ENCODE measurements around the gene METTL2B.
"Not testable (repeated sequence)": the region's sequence is repeated elsewhere in the genome, so short reads cannot be mapped to it uniquely, and the experiment has no call there.

DNA sequence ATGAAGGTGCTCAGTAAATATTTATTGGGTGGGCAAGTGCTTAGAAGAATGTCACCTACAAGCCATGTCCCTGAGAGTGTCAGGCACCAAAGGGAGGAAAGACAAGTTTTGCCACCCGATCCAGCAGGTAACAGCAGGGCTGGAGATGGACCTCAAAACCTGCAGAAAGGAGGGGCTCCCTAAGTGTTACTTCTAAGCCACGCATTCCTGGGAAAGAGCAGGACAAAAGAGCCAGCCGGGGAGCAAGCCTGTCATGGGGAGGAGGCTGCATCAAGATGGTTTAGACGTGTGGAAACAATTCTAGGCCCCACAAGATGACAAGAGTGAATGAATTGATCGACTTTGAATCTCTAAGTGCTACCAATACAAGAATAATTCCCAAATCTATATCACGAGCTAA is 38.7 kb downstream of the METTL2B start:
- TF ChIP-seq, protein P1, sequence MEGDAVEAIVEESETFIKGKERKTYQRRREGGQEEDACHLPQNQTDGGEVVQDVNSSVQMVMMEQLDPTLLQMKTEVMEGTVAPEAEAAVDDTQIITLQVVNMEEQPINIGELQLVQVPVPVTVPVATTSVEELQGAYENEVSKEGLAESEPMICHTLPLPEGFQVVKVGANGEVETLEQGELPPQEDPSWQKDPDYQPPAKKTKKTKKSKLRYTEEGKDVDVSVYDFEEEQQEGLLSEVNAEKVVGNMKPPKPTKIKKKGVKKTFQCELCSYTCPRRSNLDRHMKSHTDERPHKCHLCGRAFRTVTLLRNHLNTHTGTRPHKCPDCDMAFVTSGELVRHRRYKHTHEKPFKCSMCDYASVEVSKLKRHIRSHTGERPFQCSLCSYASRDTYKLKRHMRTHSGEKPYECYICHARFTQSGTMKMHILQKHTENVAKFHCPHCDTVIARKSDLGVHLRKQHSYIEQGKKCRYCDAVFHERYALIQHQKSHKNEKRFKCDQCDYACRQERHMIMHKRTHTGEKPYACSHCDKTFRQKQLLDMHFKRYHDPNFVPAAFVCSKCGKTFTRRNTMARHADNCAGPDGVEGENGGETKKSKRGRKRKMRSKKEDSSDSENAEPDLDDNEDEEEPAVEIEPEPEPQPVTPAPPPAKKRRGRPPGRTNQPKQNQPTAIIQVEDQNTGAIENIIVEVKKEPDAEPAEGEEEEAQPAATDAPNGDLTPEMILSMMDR (IDR thresholded peaks at IDR 0.05), result not testable (repeated sequence)
- not testable (repeated sequence) for TF ChIP-seq POLR2A (IDR thresholded peaks at IDR 0.05)
